ENCODE measurements around the gene XIRP1. TPM values are rescaled to one million over a fixed set of nuclear protein-coding genes. Genes with fewer than 3 reads are reported as not detected.

XIRP1 gene
- total RNA-seq, 1 donor from 2014 or later, result not detected

GRCh38 chr3:39222939-39223338 is 30.5 kb upstream of the XIRP1 start:
- TF ChIP-seq POLR2A (IDR thresholded peaks at IDR 0.05) (no peak), POLR2AphosphoS5 (IDR thresholded peaks at IDR 0.05; ENCODE audit: insufficient read depth in 1 of 2, low read depth in 1 of 2) (no peak), CTCF (IDR thresholded peaks at IDR 0.05) (no peak)
- intact Hi-C loops (cut with DNase I), result no loop called here
- DNase-seq (ENCODE audit: extremely low spot score in 2 of 2), result no peak
- no peaks in the 10 kb centered on the region for H3K9me3 ChIP-seq
- no peaks in the 10 kb centered on the region for H3K27me3 ChIP-seq
- H3K4me1 ChIP-seq, result no peaks in the 10 kb centered on the region
- no peak overlapping the region for H3K4me3 ChIP-seq
- H3K36me3 ChIP-seq, result no peaks in the 10 kb centered on the region
- H3K27ac ChIP-seq, result no peak overlapping the region

- Histone ChIP-seq H3K27me3 (no peaks in the 10 kb centered on the region), H3K36me3 (no peaks in the 10 kb centered on the region), H3K4me3 (no peak overlapping the region), H3K4me1 (no peaks in the 10 kb centered on the region), H3K27ac (no peak overlapping the region), H3K9me3 (no peaks in the 10 kb centered on the region)
- intact Hi-C loops (cut with DNase I), result no loop called here
- DNase-seq (ENCODE audit: extremely low spot score in 2 of 2), result no peak
- TF ChIP-seq POLR2A (IDR thresholded peaks at IDR 0.05), result no peak
- TF ChIP-seq POLR2AphosphoS5 (IDR thresholded peaks at IDR 0.05; ENCODE audit: insufficient read depth in 1 of 2, low read depth in 1 of 2), result no peak
- no peak for TF ChIP-seq CTCF (IDR thresholded peaks at IDR 0.05)
Measured at GRCh38 chr3:39222462-39222861, 30.1 kb upstream of the XIRP1 start.

GRCh38 chr3:39221141-39221530 is 28.7 kb upstream of the XIRP1 start:
- Histone ChIP-seq H3K4me1 (no peaks in the 10 kb centered on the region), H3K27ac (no peak overlapping the region), H3K36me3 (no peaks in the 10 kb centered on the region), H3K27me3 (no peaks in the 10 kb centered on the region), H3K9me3 (no peaks in the 10 kb centered on the region), H3K4me3 (no peak overlapping the region)
- TF ChIP-seq CTCF (IDR thresholded peaks at IDR 0.05) (no peak), POLR2A (IDR thresholded peaks at IDR 0.05) (no peak), POLR2AphosphoS5 (IDR thresholded peaks at IDR 0.05; ENCODE audit: insufficient read depth in 1 of 2, low read depth in 1 of 2) (no peak)
- no peak for DNase-seq (ENCODE audit: extremely low spot score in 2 of 2)
- intact Hi-C loops (cut with DNase I), result no loop called here

- no peaks in the 10 kb centered on the region for H3K4me1 ChIP-seq
- H3K9me3 ChIP-seq, result no peaks in the 10 kb centered on the region
- no peak for DNase-seq (ENCODE audit: extremely low spot score in 2 of 2)
- no peak overlapping the region for H3K27ac ChIP-seq
- intact Hi-C loops (cut with DNase I), result no loop called here
- H3K27me3 ChIP-seq, result no peaks in the 10 kb centered on the region
- no peak overlapping the region for H3K4me3 ChIP-seq
- H3K36me3 ChIP-seq, result no peaks in the 10 kb centered on the region
- TF ChIP-seq POLR2AphosphoS5 (IDR thresholded peaks at IDR 0.05; ENCODE audit: insufficient read depth in 1 of 2, low read depth in 1 of 2) (no peak), CTCF (IDR thresholded peaks at IDR 0.05) (no peak), POLR2A (IDR thresholded peaks at IDR 0.05) (no peak)
Measured at GRCh38 chr3:39220407-39221140, 28.2 kb upstream of the XIRP1 start.

- Histone ChIP-seq H3K27ac (no peak overlapping the region), H3K4me3 (no peak overlapping the region), H3K27me3 (no peaks in the 10 kb centered on the region), H3K4me1 (no peaks in the 10 kb centered on the region), H3K9me3 (no peaks in the 10 kb centered on the region), H3K36me3 (no peaks in the 10 kb centered on the region)
- intact Hi-C loops (cut with DNase I), result no loop called here
- no peak for DNase-seq (ENCODE audit: extremely low spot score in 2 of 2)
- TF ChIP-seq POLR2A (IDR thresholded peaks at IDR 0.05), result no peak
- no peak for TF ChIP-seq POLR2AphosphoS5 (IDR thresholded peaks at IDR 0.05; ENCODE audit: insufficient read depth in 1 of 2, low read depth in 1 of 2)
- no peak for TF ChIP-seq CTCF (IDR thresholded peaks at IDR 0.05)
Measured at GRCh38 chr3:39219702-39220101, 27.3 kb upstream of the XIRP1 start.
